HG02884 (cell line): ENCODE measurements around the gene INTS4.
"Not testable (repeated sequence)": the region's sequence is repeated elsewhere in the genome, so short reads cannot be mapped to it uniquely, and the experiment has no call there.

ENCODE experiments used
- ATAC-seq: cut with Tn5 transposase; IDR thresholded peaks from one replicate; pipeline ENCODE4 v1.9.1; 2021; ENCODE audit warnings: mild to moderate bottlenecking, moderate library complexity; ENCODE audit not compliant: unreplicated experiment

Gene INTS4

GRCh38 chr11:78025378-78025777, 30.9 kb upstream of the INTS4 start:
- ATAC-seq = no peak

- no peak for ATAC-seq
These were observed 29.0 kb upstream of the INTS4 start for GRCh38 chr11:78023426-78023825.

- ATAC-seq = no peak
These were observed 28.2 kb upstream of the INTS4 start, which contains the start of gene KCTD14 for GRCh38 chr11:78022397-78023396. Gene KCTD14, minus strand, starts transcription at chr11:78023276. Its CDS starts 27 bp downstream, at chr11:78023249.

- ATAC-seq = no peak
These were observed 27.1 kb upstream of the INTS4 start for GRCh38 chr11:78021611-78022010.

GRCh38 chr11:78020246-78020645, 25.8 kb upstream of the INTS4 start:
- no peak for ATAC-seq

- ATAC-seq = no peak
These were observed 25.3 kb upstream of the INTS4 start for GRCh38 chr11:78019808-78020207.

- no peak for ATAC-seq
These were observed 21.4 kb upstream of the INTS4 start for GRCh38 chr11:78015878-78016277.

GRCh38 chr11:78014937-78015520, 20.6 kb upstream of the INTS4 start:
- ATAC-seq = not testable (repeated sequence)

GRCh38 chr11:78011301-78011700, 16.8 kb upstream of the INTS4 start:
- no peak for ATAC-seq

GRCh38 chr11:78010755-78011154, 16.3 kb upstream of the INTS4 start:
- ATAC-seq = no peak

GRCh38 chr11:78010304-78010703, 15.8 kb upstream of the INTS4 start:
- ATAC-seq = no peak

- no peak for ATAC-seq
These were observed 14.6 kb upstream of the INTS4 start for GRCh38 chr11:78009062-78009461.

GRCh38 chr11:78000193-78000592, 5.7 kb upstream of the INTS4 start:
- ATAC-seq = no peak

- ATAC-seq = no peak
These were observed 5.1 kb upstream of the INTS4 start for GRCh38 chr11:77999446-78000030.

- ATAC-seq = no peak
These were observed 566 bp downstream of the INTS4 start for GRCh38 chr11:77993902-77994301.

- ATAC-seq = no peak
These were observed 3.5 kb downstream of the INTS4 start for GRCh38 chr11:77990981-77991380.

GRCh38 chr11:77986456-77986855, 8.0 kb downstream of the INTS4 start:
- not testable (repeated sequence) for ATAC-seq

GRCh38 chr11:77981346-77981947, 13.0 kb downstream of the INTS4 start:
- ATAC-seq = no peak

GRCh38 chr11:77968337-77968736, 26.1 kb downstream of the INTS4 start:
- ATAC-seq = no peak

- ATAC-seq = no peak
These were observed 26.7 kb downstream of the INTS4 start for GRCh38 chr11:77967753-77968152.

GRCh38 chr11:77967121-77967520, 27.3 kb downstream of the INTS4 start:
- no peak for ATAC-seq
